PC-3 (cell line): Measurements from ENCODE around the gene CHD5. TPM values are rescaled to one million over a fixed set of nuclear protein-coding genes. Genes with fewer than 3 reads are reported as not detected.

ENCODE experiments used
- ATAC-seq: fragments of 200-7000 bp; cut with Tn5 transposase; 2 replicates; pipeline ENCODE4 v1.9.1; 2020; ENCODE audit warnings: mild to moderate bottlenecking, moderate library complexity
- BruUV-seq: library from RNA; stranded (reverse); fragments of 400-500 nt; replicated peaks from 2 replicates; lab custom pipeline; 2021; lab: Mats Ljungman, UMichigan
- CTCF ChIA-PET: fragments of 300-600 bp; sonication (Branson Sonifier 250); formaldehyde crosslinking; loops from one replicate; lab custom pipeline; 2022; ENCODE audit warnings: antibody characterized with exemption; lab: Charles Lee
- POLR2A ChIA-PET: fragments of 300-600 bp; sonication (Branson Sonifier 250); formaldehyde crosslinking; loops from one replicate; lab custom pipeline; 2022; ENCODE audit warnings: antibody characterized with exemption; ENCODE audit not compliant: unreplicated experiment; lab: Charles Lee
- DNase-seq: peaks from one replicate; pipeline ENCODE4 v3.0.0-alpha.2; 2015
- H2AFZ ChIP-seq: fragments of 300-600 bp; sonication (generic); 2 replicates; pipeline ENCODE4 v1.6.0; 2016; ENCODE audit warnings: antibody characterized with exemption, low read length
- H3F3A ChIP-seq: fragments of 300-600 bp; sonication (generic); one replicate; pipeline ENCODE4 v1.6.0; 2017; ENCODE audit warnings: antibody characterized with exemption, low read length, control low read depth, mild to moderate bottlenecking; ENCODE audit not compliant: unreplicated experiment
- H3K27ac ChIP-seq: fragments of 300-600 bp; sonication (generic); 2 replicates; pipeline ENCODE4 v1.5.1; 2016; ENCODE audit warnings: mild to moderate bottlenecking, low read length
- H3K27me3 ChIP-seq: fragments of 300-600 bp; sonication (generic); 2 replicates; pipeline ENCODE4 v1.6.1; 2016; ENCODE audit warnings: low read length, mixed read lengths
- H3K36me3 ChIP-seq: fragments of 300-600 bp; sonication (generic); 2 replicates; pipeline ENCODE4 v1.6.1; 2016; ENCODE audit warnings: low read depth, mixed run types, low read length, mixed read lengths
- H3K4me1 ChIP-seq: fragments of 300-600 bp; sonication (generic); 2 replicates; pipeline ENCODE4 v1.5.1; 2016; ENCODE audit warnings: low read length; ENCODE audit not compliant: insufficient read depth
- H3K4me2 ChIP-seq: fragments of 300-600 bp; sonication (generic); 2 replicates; pipeline ENCODE4 v1.6.0; 2016; ENCODE audit warnings: low read length
- H3K4me3 ChIP-seq: fragments of 300-600 bp; sonication (generic); 2 replicates; pipeline ENCODE4 v1.5.1; 2016; ENCODE audit warnings: mild to moderate bottlenecking, low read length, mixed read lengths
- H3K79me2 ChIP-seq: fragments of 300-600 bp; sonication (generic); 2 replicates; pipeline ENCODE4 v1.6.1; 2017; ENCODE audit warnings: low read length, mixed read lengths
- H3K9ac ChIP-seq: fragments of 300-600 bp; sonication (generic); 2 replicates; pipeline ENCODE4 v1.6.0; 2016; ENCODE audit warnings: mild to moderate bottlenecking, low read length
- H3K9me2 ChIP-seq: fragments of 300-600 bp; sonication (generic); replicated peaks from 2 replicates; pipeline ENCODE4 v1.6.1; 2016; ENCODE audit warnings: mixed run types, low read length, mixed read lengths
- H3K9me3 ChIP-seq: fragments of 300-600 bp; sonication (generic); 2 replicates; pipeline ENCODE4 v1.6.1; 2016; ENCODE audit warnings: low read length, mixed read lengths
- H4K20me1 ChIP-seq: fragments of 300-600 bp; sonication (generic); 2 replicates; pipeline ENCODE4 v1.6.1; 2016; ENCODE audit warnings: low read length, mixed read lengths
- EZH2 ChIP-seq: fragments of 300-600 bp; sonication (generic); IDR thresholded peaks from one replicate; pipeline ENCODE4 v1.6.1; 2017; ENCODE audit warnings: antibody characterized with exemption, mild to moderate bottlenecking, low read length; ENCODE audit not compliant: unreplicated experiment
- EZH2phosphoT487 ChIP-seq: fragments of 300-600 bp; sonication (generic); IDR thresholded peaks from 2 replicates; pipeline ENCODE4 v1.6.1; 2018; ENCODE audit warnings: mild to moderate bottlenecking, antibody characterized with exemption, low read length, borderline replicate concordance
- intact Hi-C: fragments of 100-400 bp; cut with micrococcal nuclease; formaldehyde crosslinking; loops from 2 replicates; pipeline ENCODE4 v1.9.0; 2023
- total RNA-seq: library from RNA; depleted of rRNA; stranded (reverse); fragments of >200 nt; gene quantifications from 2 replicates; pipeline ENCODE4 v1.2.3, GENCODE V29; 2014
- TF ChIP-seq, protein P1 (sequence below): fragments of 300-600 bp; sonication (generic); conservative IDR thresholded peaks from 2 replicates; pipeline ENCODE4 v1.5.1; 2017; ENCODE audit warnings: antibody characterized with exemption, low read depth, mild to moderate bottlenecking, low read length

CHD5 gene
- total RNA-seq, 1 experiment from 2014 or later, result 0.55 TPM

DNA sequence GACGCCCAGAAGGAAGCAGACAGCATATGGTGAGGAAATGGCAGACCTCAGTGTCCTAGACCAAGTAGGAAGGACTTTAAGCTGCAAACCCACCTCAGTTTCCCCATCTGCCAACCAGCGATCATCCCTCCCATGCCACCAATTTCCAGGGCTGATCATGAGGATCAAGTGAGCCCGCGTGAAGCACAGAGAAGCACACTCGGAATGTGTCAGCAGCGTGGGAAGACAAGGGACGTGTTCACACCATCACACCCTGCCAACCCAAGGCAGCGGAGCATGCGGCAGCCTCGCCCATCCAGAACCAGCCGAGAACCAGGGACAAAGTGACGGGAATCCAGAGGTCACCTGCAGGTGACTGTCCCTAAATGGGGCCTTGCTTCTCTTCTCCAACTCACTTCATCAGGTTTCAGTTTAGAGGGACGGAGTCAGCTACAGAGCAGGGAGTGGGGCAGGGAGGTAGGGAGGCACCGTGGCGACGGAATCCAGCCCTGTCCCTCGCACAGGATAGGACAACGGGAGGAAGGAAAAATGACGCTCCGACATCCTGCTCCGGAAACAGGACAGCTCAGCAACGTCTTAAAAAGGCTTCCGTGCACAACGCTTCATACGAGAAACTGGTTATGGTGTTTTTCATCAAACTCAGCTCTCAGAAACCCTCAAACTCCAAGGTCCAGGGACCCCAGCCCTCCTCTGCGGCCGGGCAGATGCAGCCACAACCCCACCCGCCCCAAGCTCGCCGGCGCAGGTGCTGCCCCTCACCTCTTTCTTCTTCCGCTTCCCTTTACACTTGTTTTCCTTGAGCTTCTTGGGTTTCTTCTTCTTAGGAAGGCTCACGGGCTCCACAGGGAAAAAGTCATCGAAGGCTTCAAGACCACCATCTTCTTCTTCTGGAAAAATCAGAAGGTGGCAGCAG lies 12.5 kb downstream of the CHD5 start:
- Histone ChIP-seq H4K20me1 (no peaks in the 10 kb centered on the region), H3K36me3 (no peaks in the 10 kb centered on the region), H3F3A (no peaks in the 10 kb centered on the region), H3K4me3 (no peak overlapping the region), H3K79me2 (no peaks in the 10 kb centered on the region), H3K27ac (no peak overlapping the region), H3K27me3 (no peaks in the 10 kb centered on the region), H3K9ac (no peak overlapping the region), H3K9me2 (no peaks in the 10 kb centered on the region), H2AFZ (no peak overlapping the region), H3K4me1 (peaks cover 5% of the 10 kb centered on the region), H3K9me3 (no peaks in the 10 kb centered on the region), H3K4me2 (no peak overlapping the region)
- intact Hi-C loops, result no loop called here
- TF ChIP-seq, protein P1, sequence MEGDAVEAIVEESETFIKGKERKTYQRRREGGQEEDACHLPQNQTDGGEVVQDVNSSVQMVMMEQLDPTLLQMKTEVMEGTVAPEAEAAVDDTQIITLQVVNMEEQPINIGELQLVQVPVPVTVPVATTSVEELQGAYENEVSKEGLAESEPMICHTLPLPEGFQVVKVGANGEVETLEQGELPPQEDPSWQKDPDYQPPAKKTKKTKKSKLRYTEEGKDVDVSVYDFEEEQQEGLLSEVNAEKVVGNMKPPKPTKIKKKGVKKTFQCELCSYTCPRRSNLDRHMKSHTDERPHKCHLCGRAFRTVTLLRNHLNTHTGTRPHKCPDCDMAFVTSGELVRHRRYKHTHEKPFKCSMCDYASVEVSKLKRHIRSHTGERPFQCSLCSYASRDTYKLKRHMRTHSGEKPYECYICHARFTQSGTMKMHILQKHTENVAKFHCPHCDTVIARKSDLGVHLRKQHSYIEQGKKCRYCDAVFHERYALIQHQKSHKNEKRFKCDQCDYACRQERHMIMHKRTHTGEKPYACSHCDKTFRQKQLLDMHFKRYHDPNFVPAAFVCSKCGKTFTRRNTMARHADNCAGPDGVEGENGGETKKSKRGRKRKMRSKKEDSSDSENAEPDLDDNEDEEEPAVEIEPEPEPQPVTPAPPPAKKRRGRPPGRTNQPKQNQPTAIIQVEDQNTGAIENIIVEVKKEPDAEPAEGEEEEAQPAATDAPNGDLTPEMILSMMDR, result no peak
- TF ChIP-seq EZH2 (no peak), EZH2phosphoT487 (no peak)
- POLR2A ChIA-PET, result no interaction called here
- ATAC-seq (no peak), DNase-seq (no peak)
- no TSS peak for BruUV-seq
- CTCF ChIA-PET, result interaction anchor here (1.0 kb wide), 1 partner anchor 37 kb away, joined by 3 read pairs; no protein-coding TSS in a partner anchor

DNA sequence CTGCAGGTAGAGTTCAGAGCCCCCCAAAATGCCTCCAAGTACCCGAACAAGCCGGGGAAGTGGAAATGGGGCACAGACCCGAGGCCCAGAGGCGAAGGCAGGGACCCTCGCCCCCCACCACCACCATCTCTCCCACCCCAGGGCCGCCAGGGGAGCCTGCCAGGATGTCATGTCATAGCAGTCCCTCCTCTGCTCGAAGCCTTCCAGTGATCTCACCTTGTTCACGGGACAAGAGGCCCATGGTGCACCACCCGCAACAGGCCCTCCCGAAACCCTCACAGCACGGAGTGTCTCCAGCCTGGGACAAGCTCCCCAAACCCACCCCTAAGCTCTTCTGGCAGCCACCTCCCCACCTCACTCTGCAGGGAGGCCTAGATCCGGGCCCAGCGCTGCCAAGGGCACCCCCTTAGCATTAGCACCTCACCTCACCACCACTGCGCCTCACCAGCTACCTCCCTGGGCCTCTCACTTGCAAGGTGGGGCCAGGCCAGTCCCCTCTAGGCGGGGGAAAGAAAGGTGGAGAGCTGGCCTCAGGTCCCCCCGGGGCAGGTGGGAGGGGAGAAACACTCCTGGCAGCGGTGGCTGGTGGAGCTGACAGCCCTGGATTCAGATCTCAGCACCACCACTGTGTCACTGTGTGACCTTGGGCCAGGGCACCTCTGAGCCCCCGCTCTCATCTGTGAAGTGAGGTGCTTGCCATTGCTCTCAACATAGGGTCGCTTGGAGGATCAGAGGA lies 13.3 kb downstream of the CHD5 start:
- Histone ChIP-seq H3F3A (no peaks in the 10 kb centered on the region), H3K4me2 (no peak overlapping the region), H2AFZ (no peak overlapping the region), H3K4me1 (no peaks in the 10 kb centered on the region), H3K27ac (no peak overlapping the region), H3K79me2 (no peaks in the 10 kb centered on the region), H3K4me3 (no peak overlapping the region), H4K20me1 (no peaks in the 10 kb centered on the region), H3K9me2 (no peaks in the 10 kb centered on the region), H3K36me3 (no peaks in the 10 kb centered on the region), H3K9ac (no peak overlapping the region), H3K27me3 (no peaks in the 10 kb centered on the region), H3K9me3 (no peaks in the 10 kb centered on the region)
- ChIA-PET CTCF (no interaction called here), POLR2A (no interaction called here)
- intact Hi-C loops, result no loop called here
- DNase-seq, result no peak
- no peak for ATAC-seq
- TF ChIP-seq, protein P1, result no peak
- TF ChIP-seq EZH2, result no peak
- TF ChIP-seq EZH2phosphoT487, result no peak
- no TSS peak for BruUV-seq
